Inferior parietal cortex (tissue), 1 donor: ENCODE measurements around the gene KIAA1191.
"Not testable (repeated sequence)": the region's sequence is repeated elsewhere in the genome, so short reads cannot be mapped to it uniquely, and the experiment has no call there.

ENCODE experiments used
- DNase-seq: peaks from one replicate; pipeline ENCODE4 v3.0.0-alpha.2; 2016; ENCODE audit errors: extremely low spot score

The KIAA1191 gene

DNA sequence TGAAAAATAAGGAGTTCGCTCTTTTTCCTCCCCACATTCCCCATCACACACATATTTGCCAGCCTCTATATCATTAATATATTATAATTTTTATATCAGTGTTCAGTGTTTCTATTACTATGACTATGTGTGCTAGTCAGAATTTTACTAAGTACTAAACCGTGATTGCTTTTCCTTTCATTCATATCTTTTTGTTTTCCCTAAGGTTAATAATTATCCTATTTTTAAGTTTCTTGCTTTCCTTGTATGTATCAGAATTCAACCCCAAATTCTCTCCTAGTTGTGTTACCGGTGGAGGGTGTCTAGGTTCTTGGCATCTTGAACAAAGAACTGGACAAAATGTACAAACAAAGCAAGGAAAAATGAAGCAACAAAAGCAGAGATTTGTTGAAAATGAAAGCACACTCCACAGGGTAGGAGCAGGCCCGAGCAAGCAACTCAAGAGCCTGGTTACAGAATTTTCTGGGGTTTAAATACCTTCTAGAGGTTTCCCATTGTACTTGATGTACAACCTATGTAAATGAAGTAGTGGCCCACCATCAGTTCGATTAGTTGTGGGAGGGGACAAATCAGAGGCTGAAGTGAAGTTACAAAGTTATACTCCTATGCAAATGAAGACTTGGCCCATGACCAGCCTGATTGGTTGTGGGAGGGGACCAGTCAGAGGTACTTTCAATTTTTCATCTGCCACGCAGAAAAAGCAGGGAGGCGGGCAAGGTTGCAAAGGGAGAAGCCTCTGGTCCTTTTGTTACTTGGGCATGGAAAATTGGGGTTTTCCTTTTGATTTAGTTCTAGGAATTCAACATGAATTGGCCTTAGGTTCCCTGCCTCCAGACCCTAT lies 43.8 kb downstream of the KIAA1191 start:
- DNase-seq, result no peak

DNA sequence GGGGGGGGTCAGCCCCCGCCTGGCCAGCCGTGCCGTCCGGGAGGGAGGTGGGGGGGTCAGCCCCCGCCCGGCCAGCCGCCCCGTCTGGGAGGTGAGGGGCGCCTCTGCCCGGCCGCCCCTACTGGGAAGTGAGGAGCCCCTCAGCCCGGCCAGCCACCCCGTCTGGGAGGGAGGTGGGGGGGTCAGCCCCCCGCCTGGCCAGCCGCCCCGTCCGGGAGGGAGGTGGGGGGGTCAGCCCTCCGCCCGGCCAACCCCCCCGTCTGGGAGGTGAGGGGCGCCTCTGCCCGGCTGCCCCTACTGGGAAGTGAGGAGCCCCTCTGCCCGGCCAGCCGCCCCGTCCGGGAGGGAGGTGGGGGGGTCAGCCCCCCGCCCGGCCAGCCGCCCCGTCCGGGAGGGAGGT lies 56.2 kb downstream of the KIAA1191 start:
- DNase-seq, result not testable (repeated sequence)
